ENCODE results near the gene A4GALT. TPM values are rescaled to one million over a fixed set of nuclear protein-coding genes. Genes with fewer than 3 reads are reported as not detected.

A4GALT gene
- total RNA-seq, 1 experiment from 2014 or later, result 3.4 TPM

DNA sequence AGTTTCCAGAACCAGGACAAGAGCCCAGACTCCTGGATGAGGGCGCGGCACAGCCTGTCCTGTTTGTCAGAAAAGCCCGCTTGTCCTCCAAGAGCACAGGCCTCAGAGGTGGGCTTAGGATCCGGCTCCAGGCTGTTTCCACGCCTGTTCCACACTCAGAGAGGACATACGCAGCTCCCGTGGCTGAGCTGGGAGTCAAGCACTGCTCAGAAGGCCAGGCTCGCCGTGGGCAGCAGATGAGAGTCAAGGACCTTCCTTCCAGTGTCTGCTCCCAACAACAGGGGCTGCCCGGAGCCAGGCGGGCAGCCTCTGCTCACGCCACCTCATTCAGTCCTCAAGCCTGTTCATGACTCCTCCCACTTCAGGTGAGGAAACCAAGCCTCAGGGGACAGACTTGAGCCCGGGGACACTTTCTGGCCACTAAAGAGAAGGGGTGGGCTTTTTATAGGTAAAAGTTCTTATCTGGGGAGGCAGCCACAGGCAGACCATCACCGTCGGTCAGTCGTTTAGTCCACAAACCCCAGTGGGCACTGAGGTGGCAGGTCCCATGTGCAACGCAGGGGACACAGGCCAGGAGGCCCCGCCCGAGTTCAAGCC is 75.2 kb downstream of the A4GALT start:
- WGBS (ENCODE audit: extremely low coverage, insufficient read length, low lambda C conversion rate), result no CpG with 5 or more reads among the region's 19 CpGs
- no peaks in the 10 kb centered on the region for H3K9me3 ChIP-seq (ENCODE audit: control insufficient read depth, low read depth, low read length)
- no peak overlapping the region for H2AK5ac ChIP-seq (ENCODE audit: insufficient read length, low read length)
- no peak overlapping the region for H3K4me2 ChIP-seq (ENCODE audit: insufficient read depth, insufficient read length, low read length)
- H3K79me1 ChIP-seq (ENCODE audit: insufficient read depth, low read depth, low read length, poor library complexity, severe bottlenecking), result peaks cover 7% of the 10 kb centered on the region
- no peaks in the 10 kb centered on the region for H3K36me3 Mint-ChIP-seq (ENCODE audit: insufficient read depth in 1 of 3, low read depth in 3 of 3)
- H4K8ac ChIP-seq (replicated peaks; ENCODE audit: insufficient read length, low read depth, low read length), result no peak overlapping the region
- H3K4ac ChIP-seq (ENCODE audit: low read depth, low read length), result no peak overlapping the region
- H4K20me1 ChIP-seq (ENCODE audit: control insufficient read depth, insufficient read depth, insufficient read length), result no peaks in the 10 kb centered on the region
- no peaks in the 10 kb centered on the region; a peak in 1 of 5 replicates for H3K9me3 Mint-ChIP-seq
- H3K27ac ChIP-seq (ENCODE audit: insufficient read length, low read depth, low read length), result no peak overlapping the region
- H3K4me1 ChIP-seq (ENCODE audit: insufficient read depth, low read length), result peaks cover 7% of the 10 kb centered on the region; the same call in 1 of the 2 replicates
- no peak overlapping the region; a peak in 1 of 5 replicates for H3K4me3 Mint-ChIP-seq
- H4K5ac ChIP-seq (ENCODE audit: insufficient read length, low read depth, low read length), result no peak overlapping the region
- H3K23ac ChIP-seq (ENCODE audit: insufficient read length, low read depth, low read length), result no peak overlapping the region
- no peak overlapping the region for H2BK12ac ChIP-seq (ENCODE audit: insufficient read length, low read depth, low read length)
- no peak overlapping the region for H3K56ac ChIP-seq (ENCODE audit: insufficient read length, low read depth, low read length)
- peak; percentile 32 for DNase-seq
- TF ChIP-seq, protein P1, sequence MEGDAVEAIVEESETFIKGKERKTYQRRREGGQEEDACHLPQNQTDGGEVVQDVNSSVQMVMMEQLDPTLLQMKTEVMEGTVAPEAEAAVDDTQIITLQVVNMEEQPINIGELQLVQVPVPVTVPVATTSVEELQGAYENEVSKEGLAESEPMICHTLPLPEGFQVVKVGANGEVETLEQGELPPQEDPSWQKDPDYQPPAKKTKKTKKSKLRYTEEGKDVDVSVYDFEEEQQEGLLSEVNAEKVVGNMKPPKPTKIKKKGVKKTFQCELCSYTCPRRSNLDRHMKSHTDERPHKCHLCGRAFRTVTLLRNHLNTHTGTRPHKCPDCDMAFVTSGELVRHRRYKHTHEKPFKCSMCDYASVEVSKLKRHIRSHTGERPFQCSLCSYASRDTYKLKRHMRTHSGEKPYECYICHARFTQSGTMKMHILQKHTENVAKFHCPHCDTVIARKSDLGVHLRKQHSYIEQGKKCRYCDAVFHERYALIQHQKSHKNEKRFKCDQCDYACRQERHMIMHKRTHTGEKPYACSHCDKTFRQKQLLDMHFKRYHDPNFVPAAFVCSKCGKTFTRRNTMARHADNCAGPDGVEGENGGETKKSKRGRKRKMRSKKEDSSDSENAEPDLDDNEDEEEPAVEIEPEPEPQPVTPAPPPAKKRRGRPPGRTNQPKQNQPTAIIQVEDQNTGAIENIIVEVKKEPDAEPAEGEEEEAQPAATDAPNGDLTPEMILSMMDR (conservative IDR thresholded peaks at IDR 0.05), result no peak
- no peak overlapping the region for H2BK15ac ChIP-seq (ENCODE audit: low read depth, low read length)
- H3K14ac ChIP-seq (ENCODE audit: insufficient read depth, low read length), result no peak overlapping the region
- peaks cover 33 to 54% of the 10 kb centered on the region in 2 experiments for H3K4me1 Mint-ChIP-seq
- H3K23me2 ChIP-seq (ENCODE audit: insufficient read length, low read depth, low read length, poor library complexity, severe bottlenecking), result peaks cover 13% of the 10 kb centered on the region
- H3K27me3 Mint-ChIP-seq (ENCODE audit: low read depth), result no peaks in the 10 kb centered on the region; the same call in 1 of the 2 replicates
- no peak overlapping the region for H2BK120ac ChIP-seq (ENCODE audit: low read depth, low read length, poor library complexity, severe bottlenecking)
- H2AFZ ChIP-seq (ENCODE audit: low read length), result no peak overlapping the region
- H2BK5ac ChIP-seq (ENCODE audit: insufficient read length, low read length), result no peak overlapping the region
- no peak overlapping the region for H3K9ac ChIP-seq (ENCODE audit: extremely low read depth, insufficient read length, low read length)
- no peak overlapping the region for H2BK20ac ChIP-seq (ENCODE audit: low read depth, low read length, poor library complexity, severe bottlenecking)
- no peak overlapping the region for H3K18ac ChIP-seq (ENCODE audit: insufficient read length, low read depth, low read length)
- H3T11ph ChIP-seq (ENCODE audit: low read length), result no peak overlapping the region
- H3K79me2 ChIP-seq (ENCODE audit: insufficient read depth, low read length), result no peaks in the 10 kb centered on the region; the same call in 1 of the 2 replicates
- no peak overlapping the region for H4K91ac ChIP-seq (ENCODE audit: insufficient read length, low read depth, low read length)
- no peaks in the 10 kb centered on the region for H3K27me3 ChIP-seq (ENCODE audit: insufficient read depth, low read length)
- H3K27ac Mint-ChIP-seq, result peak overlapping the region; percentile 8 to 96 (median 89); a peak in 5 of 7 replicates
